Endothelial cell of umbilical vein (primary cell): ENCODE measurements around the gene FAM83F.

Experiments
- EZH2 ChIP-seq: IDR thresholded peaks from 2 replicates; pipeline ENCODE4 v1.6.1; 2012; ENCODE audit warnings: borderline replicate concordance, low read depth, mild to moderate bottlenecking, moderate library complexity, low read length, inconsistent platforms; ENCODE audit not compliant: severe bottlenecking
- POLR2A ChIP-seq: IDR thresholded peaks from 2 replicates; pipeline ENCODE4 v1.6.1; 2012; ENCODE audit warnings: low read depth, mild to moderate bottlenecking, control low read depth, low read length
- TF ChIP-seq, protein P1 (sequence below), 2 donors: IDR thresholded peaks; 1 replicate in 1 of 2; 2 replicates in 1 of 2; pipeline ENCODE4 v1.5.1; 2011; ENCODE audit warnings: low read length in 2 of 2, mild to moderate bottlenecking in 2 of 2, moderate library complexity in 2 of 2, control low read depth in 1 of 2, inconsistent platforms in 1 of 2, low read depth in 1 of 2; ENCODE audit not compliant: insufficient read depth in 1 of 2; ENCODE audit errors: extremely low read depth in 1 of 2
- TF ChIP-seq, protein P2 (sequence below): IDR thresholded peaks from 2 replicates; pipeline ENCODE4 v1.6.1; 2011; ENCODE audit not compliant: insufficient read depth, insufficient read length

GRCh38 chr22:39994041-39994565, 651 bp upstream of the FAM83F start:
- TF ChIP-seq, protein P1, sequence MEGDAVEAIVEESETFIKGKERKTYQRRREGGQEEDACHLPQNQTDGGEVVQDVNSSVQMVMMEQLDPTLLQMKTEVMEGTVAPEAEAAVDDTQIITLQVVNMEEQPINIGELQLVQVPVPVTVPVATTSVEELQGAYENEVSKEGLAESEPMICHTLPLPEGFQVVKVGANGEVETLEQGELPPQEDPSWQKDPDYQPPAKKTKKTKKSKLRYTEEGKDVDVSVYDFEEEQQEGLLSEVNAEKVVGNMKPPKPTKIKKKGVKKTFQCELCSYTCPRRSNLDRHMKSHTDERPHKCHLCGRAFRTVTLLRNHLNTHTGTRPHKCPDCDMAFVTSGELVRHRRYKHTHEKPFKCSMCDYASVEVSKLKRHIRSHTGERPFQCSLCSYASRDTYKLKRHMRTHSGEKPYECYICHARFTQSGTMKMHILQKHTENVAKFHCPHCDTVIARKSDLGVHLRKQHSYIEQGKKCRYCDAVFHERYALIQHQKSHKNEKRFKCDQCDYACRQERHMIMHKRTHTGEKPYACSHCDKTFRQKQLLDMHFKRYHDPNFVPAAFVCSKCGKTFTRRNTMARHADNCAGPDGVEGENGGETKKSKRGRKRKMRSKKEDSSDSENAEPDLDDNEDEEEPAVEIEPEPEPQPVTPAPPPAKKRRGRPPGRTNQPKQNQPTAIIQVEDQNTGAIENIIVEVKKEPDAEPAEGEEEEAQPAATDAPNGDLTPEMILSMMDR (IDR thresholded peaks at IDR 0.05; ENCODE audit: extremely low read depth in 1 of 2, insufficient read depth in 1 of 2, low read depth in 1 of 2, low read length in 2 of 2), result no peak
- TF ChIP-seq POLR2A (no peak), EZH2 (peak; percentile 74)
- TF ChIP-seq, protein P2, sequence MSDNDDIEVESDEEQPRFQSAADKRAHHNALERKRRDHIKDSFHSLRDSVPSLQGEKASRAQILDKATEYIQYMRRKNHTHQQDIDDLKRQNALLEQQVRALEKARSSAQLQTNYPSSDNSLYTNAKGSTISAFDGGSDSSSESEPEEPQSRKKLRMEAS, result no peak
